DMS 273 (cell line): ENCODE results near the gene SIGLEC11.
"Not testable (repeated sequence)": the region's sequence is repeated elsewhere in the genome, so short reads cannot be mapped to it uniquely, and the experiment has no call there.

Experiments
- DNase-seq: peaks from one replicate; lab custom pipeline; 2025; ENCODE audit not compliant: unreplicated experiment; lab: John Stamatoyannopoulos, UW

SIGLEC11 gene

GRCh38 chr19:49927526-49928264 is 33.3 kb downstream of the SIGLEC11 start:
- DNase-seq: no peak

- no peak for DNase-seq
These were observed 34.5 kb downstream of the SIGLEC11 start for GRCh38 chr19:49926515-49926914.

DNA sequence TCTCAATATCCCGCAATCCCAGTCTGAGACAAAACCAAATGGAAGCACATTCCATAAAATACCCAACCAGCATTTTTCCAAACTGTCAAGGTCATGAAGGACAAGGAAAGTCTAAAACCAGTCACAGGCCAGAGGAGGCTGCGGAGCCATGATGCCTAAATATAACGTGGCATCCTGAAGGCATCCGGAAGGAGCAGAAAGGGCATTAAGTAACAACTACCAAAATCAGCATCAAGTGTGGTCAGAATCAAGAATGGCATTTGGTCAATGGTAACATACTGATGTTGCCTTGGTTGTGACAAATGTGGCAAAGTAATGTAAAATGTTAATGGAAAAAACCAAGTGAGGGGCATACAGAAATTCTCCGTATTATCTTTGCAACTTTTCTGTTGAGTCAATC is 35.5 kb downstream of the SIGLEC11 start:
- no peak for DNase-seq

GRCh38 chr19:49924881-49925210 is 36.1 kb downstream of the SIGLEC11 start:
- not testable (repeated sequence) for DNase-seq

DNA sequence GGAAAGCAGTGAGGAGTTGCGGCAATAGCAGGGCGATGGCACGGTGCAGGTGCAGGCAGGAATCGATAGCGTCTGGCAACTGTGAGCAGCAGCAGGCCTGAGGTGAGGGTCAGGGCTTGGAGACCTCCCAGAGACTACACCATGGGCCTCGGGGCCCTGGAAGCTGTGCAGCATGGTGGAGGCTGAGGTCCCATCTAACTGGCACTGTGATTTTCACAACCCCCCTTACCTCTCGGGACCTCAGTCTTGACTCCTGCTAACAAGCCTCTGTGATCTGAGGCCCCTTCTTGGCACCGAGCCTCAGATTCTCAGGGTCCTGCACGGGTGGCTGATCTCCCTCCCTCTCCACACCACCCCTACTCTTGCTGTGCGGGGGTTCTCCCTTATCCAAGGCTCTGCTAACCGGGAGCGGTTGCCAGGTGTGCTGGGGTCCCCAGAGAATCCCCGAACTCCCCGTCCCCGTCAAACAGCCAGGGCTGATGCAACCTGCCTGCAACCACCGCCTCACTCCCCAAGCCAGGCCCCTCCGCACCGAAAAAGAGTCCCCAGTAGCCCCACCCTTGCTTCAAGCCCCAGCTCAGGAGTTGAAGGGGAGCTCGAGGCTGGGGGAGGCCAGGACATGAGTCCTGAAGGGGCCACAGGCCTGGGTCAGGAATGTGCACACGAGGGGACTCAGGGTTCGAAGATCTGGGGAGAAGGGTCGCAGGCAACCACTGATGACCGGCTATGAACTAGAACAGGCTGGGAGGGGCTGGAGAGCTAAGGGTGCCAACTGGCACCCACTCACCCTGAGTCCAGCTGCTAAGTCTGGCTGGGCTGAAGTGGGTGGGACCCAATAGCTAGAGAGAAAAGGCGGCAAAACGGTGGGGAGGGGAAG is 36.7 kb downstream of the SIGLEC11 start:
- peak; percentile 47 for DNase-seq

GRCh38 chr19:49923055-49924003 is 37.6 kb downstream of the SIGLEC11 start:
- no peak for DNase-seq

- no peak for DNase-seq
These were observed 38.8 kb downstream of the SIGLEC11 start for GRCh38 chr19:49921871-49922795.

GRCh38 chr19:49920624-49921363 is 40.2 kb downstream of the SIGLEC11 start:
- DNase-seq: no peak

GRCh38 chr19:49918089-49918488 is 42.9 kb downstream of the SIGLEC11 start:
- no peak for DNase-seq

- DNase-seq: peak; percentile 28
These were observed 43.9 kb downstream of the SIGLEC11 start for GRCh38 chr19:49916839-49917733.

- DNase-seq: no peak
These were observed 45.7 kb downstream of the SIGLEC11 start for GRCh38 chr19:49915271-49915670.

- DNase-seq: no peak
These were observed 47.3 kb downstream of the SIGLEC11 start for GRCh38 chr19:49913720-49914119.

GRCh38 chr19:49912965-49913685 is 47.8 kb downstream of the SIGLEC11 start:
- DNase-seq: no peak

- DNase-seq: no peak
These were observed 49.4 kb downstream of the SIGLEC11 start for GRCh38 chr19:49911381-49912145.

DNA sequence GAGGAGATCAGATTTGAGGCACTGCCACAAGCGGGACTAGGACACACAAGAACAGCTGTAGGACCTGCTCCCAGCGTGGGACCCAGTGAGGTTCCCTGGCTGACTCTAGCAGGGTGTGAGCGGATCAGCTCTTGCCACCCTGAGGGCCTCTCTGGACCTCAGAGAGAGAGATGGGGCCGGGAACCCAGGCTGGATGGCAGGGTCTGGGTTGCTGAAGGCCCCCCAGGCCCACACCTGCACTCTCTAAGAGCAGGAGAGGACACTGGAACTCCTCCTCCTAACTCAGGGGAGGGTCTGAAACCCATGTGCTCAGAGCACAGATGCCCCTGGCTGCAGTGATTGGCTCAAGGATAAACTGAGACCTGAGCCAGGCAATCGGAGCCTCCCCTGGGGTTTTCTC is 50.8 kb downstream of the SIGLEC11 start:
- no peak for DNase-seq

DNA sequence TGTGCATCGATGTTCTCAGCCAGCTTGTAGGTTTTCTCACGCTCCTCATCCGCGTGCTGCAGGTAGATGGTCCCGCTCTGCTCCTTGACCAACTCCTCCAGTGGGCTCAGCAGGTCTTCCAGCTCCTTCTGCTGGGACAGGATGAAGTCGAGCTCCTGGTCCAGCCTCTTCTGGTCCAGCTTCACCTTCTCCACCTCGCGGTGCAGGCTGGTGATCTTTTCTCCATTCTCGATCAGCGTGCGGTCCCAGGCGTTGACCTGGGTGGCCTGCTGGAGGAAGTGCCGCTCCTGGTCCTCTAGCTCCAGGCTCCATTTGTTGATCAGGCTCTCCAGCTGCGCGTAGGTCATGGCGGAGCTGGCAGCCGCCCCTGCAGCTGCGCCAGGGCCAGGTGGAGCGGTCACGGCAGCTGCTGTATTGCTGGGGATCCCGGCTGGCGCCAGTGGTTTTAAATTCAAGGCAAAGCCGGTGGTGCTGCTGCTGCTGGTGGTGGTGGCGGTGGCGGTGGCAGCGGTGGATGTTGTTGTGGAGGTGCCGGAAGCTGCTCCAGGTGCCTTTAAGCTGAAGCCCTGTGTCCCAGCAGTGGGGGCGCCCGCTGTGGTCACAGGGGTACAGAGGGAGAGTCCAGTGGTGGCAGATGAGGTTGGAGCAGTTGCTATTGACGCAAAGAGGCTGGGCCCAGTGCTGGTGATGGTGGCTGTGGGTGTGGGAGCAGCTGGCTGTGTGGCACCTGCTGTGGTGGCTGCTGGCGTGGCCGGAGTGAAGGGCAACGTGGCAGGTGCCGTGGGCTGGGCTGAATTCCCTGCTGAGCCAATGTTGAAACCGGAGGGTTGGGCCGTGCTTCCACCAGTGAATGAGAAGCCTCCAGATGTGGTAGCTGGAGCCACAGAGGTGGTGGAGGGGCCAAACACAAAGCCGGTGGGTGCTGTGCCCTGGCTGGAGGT is 52.2 kb downstream of the SIGLEC11 start:
- DNase-seq: no peak
